Left lung (tissue), 10 donors: Measurements from ENCODE around the gene CFAP161. TPM values are rescaled to one million over a fixed set of nuclear protein-coding genes. Genes with fewer than 3 reads are reported as not detected.

ENCODE experiments used
- ATAC-seq: fragments of 200-7000 bp; cut with Tn5 transposase; one replicate; pipeline ENCODE4 v1.9.1; 2020; ENCODE audit warnings: moderate library complexity
- DNase-seq, 4 donors: peaks; one replicate each; pipeline ENCODE4 v3.0.0-alpha.2; 2013 to 2020
- H3K27ac ChIP-seq, 2 donors: fragments of 200-600 bp; sonication (generic) in 1 of 2; one replicate each; pipeline versions ENCODE4 v1.5.0 to v1.8.0; 2020 to 2021
- H3K27me3 ChIP-seq, 2 donors: fragments of 200-600 bp; sonication (generic) in 1 of 2; one replicate each; pipeline versions ENCODE4 v1.5.0 to v1.8.0; 2020 to 2021
- H3K36me3 ChIP-seq, 2 donors: fragments of 200-600 bp; sonication (generic) in 1 of 2; one replicate each; pipeline versions ENCODE4 v1.5.0 to v1.8.0; 2020 to 2021
- H3K4me1 ChIP-seq, 2 donors: fragments of 200-600 bp; one replicate each; pipeline ENCODE4 v1.8.0; 2021
- H3K4me3 ChIP-seq, 2 donors: fragments of 200-600 bp; sonication (generic) in 1 of 2; one replicate each; pipeline versions ENCODE4 v1.5.0 to v1.8.0; 2020 to 2021; ENCODE audit warnings: mild to moderate bottlenecking in 1 of 2
- H3K9me3 ChIP-seq, 2 donors: fragments of 200-600 bp; sonication (generic) in 1 of 2; one replicate each; pipeline versions ENCODE4 v1.5.0 to v1.8.0; 2020 to 2021
- intact Hi-C, 2 donors: fragments of 100-400 bp; cut with DNase I; formaldehyde crosslinking; loops; one replicate each; pipeline versions ENCODE4 v1.11.2 to v1.14.2; 2022
- polyA plus RNA-seq, 6 donors: library from polyadenylated mRNA; unstranded; fragments of 120-200 nt; gene quantifications; one replicate each; pipeline ENCODE4 v1.2.1, GENCODE V29; 2013; ENCODE audit not compliant: insufficient read length in 6 of 6
- total RNA-seq, 2 donors: library from RNA; stranded (reverse); fragmentation: NEBNext Ultra II Directional; extraction: Animal tissue kit (Norgen Biotek cat#: 25700); gene quantifications; one replicate each; pipeline ENCODE4 v1.2.1, GENCODE V29; 2021
- TF ChIP-seq, protein P1 (sequence below), 2 donors: fragments of 200-600 bp; sonication (generic) in 1 of 2; IDR thresholded peaks; one replicate each; pipeline versions ENCODE4 v1.5.0 to v1.8.0; 2021; ENCODE audit warnings: antibody characterized with exemption in 2 of 2
- donor health status: DM: no; HTN: yes; CAD: no.
- donor health status: DM: no; HTN: no; CAD: no.

Gene CFAP161
- total and polyA plus RNA-seq, 8 donors, result 0.64 to 12.2 (median 5.7) TPM

DNA sequence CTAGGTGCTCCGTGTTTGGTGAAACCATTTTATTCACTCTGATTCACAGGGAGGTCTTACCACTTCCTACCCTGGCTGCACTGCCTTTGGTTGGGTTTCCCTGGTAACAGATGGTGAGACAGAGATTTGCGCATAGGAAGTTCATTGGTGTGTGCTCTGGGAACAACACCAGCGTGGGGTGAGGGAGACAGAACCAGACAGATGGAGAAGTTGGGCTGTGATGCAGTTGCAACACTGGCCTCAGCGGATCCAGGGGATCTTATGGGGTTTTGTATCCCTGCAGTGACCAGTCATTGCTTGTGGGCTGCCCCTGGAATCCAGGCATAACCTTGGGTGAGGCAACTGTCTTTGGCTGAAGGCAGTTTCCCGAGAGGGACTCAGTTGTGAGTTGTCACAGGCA, 50.1 kb downstream of the CFAP161 start:
- DNase-seq, result no peak
- Histone ChIP-seq H3K27me3 (peaks cover 0 to 27% of the 10 kb centered on the region in 2 donors), H3K27ac (peak overlapping the region; percentile 63 to 77), H3K4me3 (no peak overlapping the region), H3K9me3 (no peaks in the 10 kb centered on the region), H3K36me3 (no peaks in the 10 kb centered on the region), H3K4me1 (peaks cover 0 to 9% of the 10 kb centered on the region in 2 donors)
- TF ChIP-seq, protein P1, sequence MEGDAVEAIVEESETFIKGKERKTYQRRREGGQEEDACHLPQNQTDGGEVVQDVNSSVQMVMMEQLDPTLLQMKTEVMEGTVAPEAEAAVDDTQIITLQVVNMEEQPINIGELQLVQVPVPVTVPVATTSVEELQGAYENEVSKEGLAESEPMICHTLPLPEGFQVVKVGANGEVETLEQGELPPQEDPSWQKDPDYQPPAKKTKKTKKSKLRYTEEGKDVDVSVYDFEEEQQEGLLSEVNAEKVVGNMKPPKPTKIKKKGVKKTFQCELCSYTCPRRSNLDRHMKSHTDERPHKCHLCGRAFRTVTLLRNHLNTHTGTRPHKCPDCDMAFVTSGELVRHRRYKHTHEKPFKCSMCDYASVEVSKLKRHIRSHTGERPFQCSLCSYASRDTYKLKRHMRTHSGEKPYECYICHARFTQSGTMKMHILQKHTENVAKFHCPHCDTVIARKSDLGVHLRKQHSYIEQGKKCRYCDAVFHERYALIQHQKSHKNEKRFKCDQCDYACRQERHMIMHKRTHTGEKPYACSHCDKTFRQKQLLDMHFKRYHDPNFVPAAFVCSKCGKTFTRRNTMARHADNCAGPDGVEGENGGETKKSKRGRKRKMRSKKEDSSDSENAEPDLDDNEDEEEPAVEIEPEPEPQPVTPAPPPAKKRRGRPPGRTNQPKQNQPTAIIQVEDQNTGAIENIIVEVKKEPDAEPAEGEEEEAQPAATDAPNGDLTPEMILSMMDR (IDR thresholded peaks at IDR 0.05), result no peak
- intact Hi-C loops, result no loop called here
- ATAC-seq, result peak; percentile 51

DNA sequence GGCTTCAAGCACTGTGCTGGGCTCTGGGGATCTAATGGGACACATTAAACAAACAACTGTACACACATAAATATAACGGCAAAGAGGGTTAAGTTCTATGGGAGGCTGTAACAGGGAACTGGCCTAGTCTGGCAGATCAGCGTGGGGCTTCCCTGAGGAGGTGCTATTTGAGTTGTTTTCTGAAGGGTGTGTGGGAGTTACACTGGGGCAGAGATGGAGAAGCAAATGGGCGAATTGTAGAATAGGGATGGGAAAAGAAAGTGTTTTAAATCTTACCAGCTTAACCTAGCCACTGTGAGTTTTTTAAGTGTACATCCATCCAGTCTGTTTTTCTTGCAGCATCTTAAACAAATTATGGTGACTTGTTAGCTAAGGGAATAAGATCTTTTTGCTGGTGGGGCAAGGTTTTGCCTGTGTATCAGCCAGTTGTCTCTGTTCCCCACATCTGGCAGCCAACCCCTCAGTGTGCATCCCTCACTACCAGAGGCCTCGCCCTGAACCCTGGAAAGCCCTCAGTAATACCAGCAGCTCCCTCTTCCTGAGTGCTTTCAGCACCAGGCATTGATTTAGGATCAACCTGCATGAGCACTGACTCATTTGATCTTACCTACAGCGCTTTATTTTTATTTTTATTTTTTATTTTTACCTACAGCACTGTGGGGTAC, 51.7 kb downstream of the CFAP161 start:
- intact Hi-C loops, result no loop called here
- DNase-seq (no peak), ATAC-seq (no peak)
- TF ChIP-seq, protein P1 (IDR thresholded peaks at IDR 0.05), result no peak
- Histone ChIP-seq H3K27ac (peak overlapping the region in 1 of 2 donors; percentile 39), H3K27me3 (peaks cover 0 to 27% of the 10 kb centered on the region in 2 donors), H3K4me1 (peaks cover 0 to 9% of the 10 kb centered on the region in 2 donors), H3K9me3 (no peaks in the 10 kb centered on the region), H3K4me3 (no peak overlapping the region), H3K36me3 (no peaks in the 10 kb centered on the region)

DNA sequence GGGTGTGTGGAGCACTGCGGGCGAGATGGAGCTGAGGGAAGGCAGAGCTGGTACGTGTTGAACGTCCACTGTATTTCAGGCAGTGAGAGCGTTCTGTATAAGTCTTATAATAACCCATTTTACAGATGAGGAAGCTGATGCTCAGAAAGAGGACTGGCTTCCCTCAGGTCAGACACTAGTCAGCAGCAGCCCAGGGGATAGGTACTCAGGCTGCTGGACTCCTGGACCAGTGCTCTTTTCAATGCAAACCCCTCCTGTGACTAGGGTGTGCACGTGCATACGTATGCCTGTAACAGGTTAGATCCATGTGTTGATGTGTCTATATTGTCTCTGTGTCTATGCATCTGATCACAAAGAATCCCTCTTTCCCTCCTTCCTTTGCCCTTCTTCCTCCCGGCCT, 54.3 kb downstream of the CFAP161 start:
- Histone ChIP-seq H3K27me3 (peaks cover 0 to 6% of the 10 kb centered on the region in 2 donors), H3K4me1 (peaks cover 0 to 2% of the 10 kb centered on the region in 2 donors), H3K4me3 (no peak overlapping the region), H3K36me3 (no peaks in the 10 kb centered on the region), H3K9me3 (no peaks in the 10 kb centered on the region), H3K27ac (no peak overlapping the region)
- ATAC-seq (no peak), DNase-seq (no peak)
- intact Hi-C loops, result no loop called here
- TF ChIP-seq, protein P1 (IDR thresholded peaks at IDR 0.05), result no peak

DNA sequence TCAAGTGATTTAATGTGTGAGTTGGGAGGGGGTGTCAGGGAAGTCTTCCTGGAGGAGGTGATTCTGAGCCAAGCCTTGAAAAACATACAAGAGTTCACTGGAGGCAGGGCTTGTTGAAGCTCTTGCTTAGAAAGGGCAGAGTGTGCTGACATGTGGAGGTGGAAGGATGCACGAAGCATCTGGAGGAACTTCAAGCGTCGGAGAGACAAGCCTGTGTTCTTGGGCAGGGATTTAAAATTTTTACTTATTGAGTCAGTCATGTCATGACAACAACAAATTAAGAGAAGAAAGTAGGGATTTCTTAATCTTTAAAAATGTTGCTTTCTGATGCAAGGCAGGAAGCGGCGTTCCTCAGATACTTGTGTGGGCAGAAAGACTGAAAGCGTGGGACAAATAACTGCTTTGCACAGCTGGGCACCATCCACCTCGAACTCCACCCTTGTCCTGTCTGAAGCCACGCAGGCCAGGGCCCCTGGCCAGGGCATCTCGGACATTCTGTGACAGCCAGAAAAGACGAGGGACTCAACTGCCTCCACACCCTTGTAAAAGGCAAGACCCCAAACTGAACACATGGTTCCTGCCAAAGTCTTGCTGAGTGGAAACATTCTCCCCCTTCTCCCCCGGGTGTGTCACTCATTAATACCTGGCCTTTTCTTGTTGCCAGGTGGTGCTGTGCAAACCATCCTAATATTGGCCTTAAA, 55.7 kb downstream of the CFAP161 start:
- Histone ChIP-seq H3K9me3 (no peaks in the 10 kb centered on the region), H3K27me3 (no peaks in the 10 kb centered on the region), H3K27ac (peak overlapping the region; percentile 25 to 72), H3K4me3 (no peak overlapping the region), H3K4me1 (no peaks in the 10 kb centered on the region), H3K36me3 (no peaks in the 10 kb centered on the region)
- intact Hi-C loops, result no loop called here
- DNase-seq (peak in 3 of 4 donors; percentile 52 to 91 (median 80)), ATAC-seq (peak; percentile 71)
- TF ChIP-seq, protein P1 (IDR thresholded peaks at IDR 0.05), result no peak

DNA sequence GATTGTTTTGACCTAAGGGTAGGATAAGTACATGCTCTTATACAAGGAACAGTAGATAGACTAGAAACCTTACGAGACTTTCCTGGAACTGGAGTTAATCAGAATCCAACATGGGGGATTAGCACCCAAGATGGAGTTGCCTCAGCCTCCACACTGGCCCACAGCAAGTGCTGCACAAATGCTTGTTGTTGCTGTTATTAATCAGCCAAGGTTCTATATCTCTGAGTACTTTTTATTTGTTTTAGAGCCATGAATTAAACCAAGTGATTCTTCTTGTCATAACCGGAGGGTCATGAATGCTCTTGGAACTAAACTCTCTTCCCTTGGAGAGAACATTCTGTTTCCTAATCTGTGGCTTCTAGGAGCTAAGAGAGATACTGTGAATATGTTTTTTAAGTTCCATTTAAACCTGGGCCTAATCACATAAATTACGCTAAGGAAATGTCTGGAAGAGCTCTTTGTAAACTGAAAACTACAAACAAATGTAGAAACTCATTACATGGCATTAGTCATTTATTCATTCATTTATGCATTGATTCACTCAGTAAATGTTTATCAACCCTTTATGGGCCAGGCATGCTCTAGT, 56.9 kb downstream of the CFAP161 start:
- Histone ChIP-seq H3K4me1 (no peaks in the 10 kb centered on the region), H3K27me3 (no peaks in the 10 kb centered on the region), H3K4me3 (no peak overlapping the region), H3K9me3 (no peaks in the 10 kb centered on the region), H3K27ac (peak overlapping the region; percentile 25 to 72), H3K36me3 (no peaks in the 10 kb centered on the region)
- TF ChIP-seq, protein P1 (IDR thresholded peaks at IDR 0.05), result no peak
- no peak for ATAC-seq
- no peak for DNase-seq
- intact Hi-C loops, result no loop called here
